NB4 (cell line): ENCODE results near the gene SEMA4A.

Experiments
- TF ChIP-seq, protein P1 (sequence below): IDR thresholded peaks from one replicate; pipeline ENCODE4 v1.5.1; 2012; ENCODE audit warnings: low read depth, low read length
- TF ChIP-seq, protein P2 (sequence below): IDR thresholded peaks from 2 replicates; pipeline ENCODE4 v1.6.1; 2011; ENCODE audit warnings: low read depth, low read length

DNA sequence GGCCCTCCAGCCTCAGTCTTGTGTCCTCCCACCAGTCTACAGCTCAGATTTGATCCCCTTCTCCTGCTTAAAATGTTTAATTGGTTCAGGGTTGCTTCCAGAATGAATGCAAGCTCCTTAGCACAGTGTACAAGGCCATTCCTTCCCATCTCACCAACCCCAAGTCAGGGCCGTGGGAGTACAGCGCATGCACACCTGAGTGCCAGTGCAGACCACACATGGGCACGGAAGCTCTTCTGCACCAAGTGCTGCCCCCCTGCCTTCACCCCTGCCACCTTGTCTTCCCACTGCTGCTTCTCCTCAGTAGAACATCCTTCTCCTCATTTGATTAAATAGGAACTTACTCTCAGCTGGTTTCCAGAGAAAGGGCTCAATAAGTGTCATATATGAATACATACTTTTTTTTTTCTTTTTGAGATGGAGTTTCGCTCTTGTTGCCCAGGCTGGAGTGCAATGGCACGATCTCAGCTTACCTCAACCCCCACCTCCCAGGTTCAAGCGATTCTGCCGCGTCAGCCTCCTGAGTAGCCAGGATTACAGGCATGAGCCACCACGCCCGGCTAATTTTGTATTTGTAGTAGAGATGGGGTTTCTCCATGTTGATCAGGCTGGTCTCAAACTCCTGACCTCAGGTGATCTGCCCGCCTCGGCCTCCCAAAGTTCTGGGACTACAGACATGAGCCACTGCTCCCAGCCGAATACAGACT is 68.8 kb downstream of the SEMA4A start:
- TF ChIP-seq, protein P1, sequence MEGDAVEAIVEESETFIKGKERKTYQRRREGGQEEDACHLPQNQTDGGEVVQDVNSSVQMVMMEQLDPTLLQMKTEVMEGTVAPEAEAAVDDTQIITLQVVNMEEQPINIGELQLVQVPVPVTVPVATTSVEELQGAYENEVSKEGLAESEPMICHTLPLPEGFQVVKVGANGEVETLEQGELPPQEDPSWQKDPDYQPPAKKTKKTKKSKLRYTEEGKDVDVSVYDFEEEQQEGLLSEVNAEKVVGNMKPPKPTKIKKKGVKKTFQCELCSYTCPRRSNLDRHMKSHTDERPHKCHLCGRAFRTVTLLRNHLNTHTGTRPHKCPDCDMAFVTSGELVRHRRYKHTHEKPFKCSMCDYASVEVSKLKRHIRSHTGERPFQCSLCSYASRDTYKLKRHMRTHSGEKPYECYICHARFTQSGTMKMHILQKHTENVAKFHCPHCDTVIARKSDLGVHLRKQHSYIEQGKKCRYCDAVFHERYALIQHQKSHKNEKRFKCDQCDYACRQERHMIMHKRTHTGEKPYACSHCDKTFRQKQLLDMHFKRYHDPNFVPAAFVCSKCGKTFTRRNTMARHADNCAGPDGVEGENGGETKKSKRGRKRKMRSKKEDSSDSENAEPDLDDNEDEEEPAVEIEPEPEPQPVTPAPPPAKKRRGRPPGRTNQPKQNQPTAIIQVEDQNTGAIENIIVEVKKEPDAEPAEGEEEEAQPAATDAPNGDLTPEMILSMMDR, result no peak
- TF ChIP-seq, protein P2, sequence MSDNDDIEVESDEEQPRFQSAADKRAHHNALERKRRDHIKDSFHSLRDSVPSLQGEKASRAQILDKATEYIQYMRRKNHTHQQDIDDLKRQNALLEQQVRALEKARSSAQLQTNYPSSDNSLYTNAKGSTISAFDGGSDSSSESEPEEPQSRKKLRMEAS, result no peak
